Ishikawa (cell line): ENCODE data around the gene CLDN1.
A peak's percentile ranks its signal among the peaks of the same experiment; 100 is the strongest.

Experiments used
- CEBPB ChIP-seq: IDR thresholded peaks from 2 replicates; pipeline ENCODE4 v1.6.1; 2012
- CREB1 ChIP-seq: IDR thresholded peaks from 2 replicates; pipeline ENCODE4 v1.6.1; 2012; ENCODE audit warnings: low read depth
- EGR1 ChIP-seq: IDR thresholded peaks from 2 replicates; pipeline ENCODE4 v1.6.1; 2012
- EP300 ChIP-seq: IDR thresholded peaks from 2 replicates; pipeline ENCODE4 v1.6.1; 2012; ENCODE audit warnings: borderline replicate concordance
- FOXM1 ChIP-seq: IDR thresholded peaks from 2 replicates; pipeline ENCODE4 v1.6.1; 2012; ENCODE audit warnings: low read depth, borderline replicate concordance
- MAX ChIP-seq: IDR thresholded peaks from 2 replicates; pipeline ENCODE4 v1.6.1; 2012
- NFIC ChIP-seq: IDR thresholded peaks from 2 replicates; pipeline ENCODE4 v1.6.1; 2012
- RAD21 ChIP-seq: IDR thresholded peaks from 2 replicates; pipeline ENCODE4 v1.6.1; 2012; ENCODE audit warnings: low read depth
- TAF1 ChIP-seq: IDR thresholded peaks from 2 replicates; pipeline ENCODE4 v1.6.1; 2012; ENCODE audit warnings: low read depth, mild to moderate bottlenecking
- TCF12 ChIP-seq: IDR thresholded peaks from 2 replicates; pipeline ENCODE4 v1.6.1; 2012; ENCODE audit warnings: low read depth
- TEAD4 ChIP-seq: IDR thresholded peaks from 2 replicates; pipeline ENCODE4 v1.6.1; 2012
- YY1 ChIP-seq: IDR thresholded peaks from 2 replicates; pipeline ENCODE4 v1.6.1; 2012; ENCODE audit warnings: low read depth
- ZBTB7A ChIP-seq: IDR thresholded peaks from 2 replicates; pipeline ENCODE4 v1.6.1; 2012; ENCODE audit warnings: low read depth
- TF ChIP-seq, protein P1 (sequence below): IDR thresholded peaks from 2 replicates; pipeline ENCODE4 v1.6.1; 2012
- TF ChIP-seq, protein P2 (sequence below): IDR thresholded peaks from 2 replicates; pipeline ENCODE4 v1.6.1; 2012; ENCODE audit warnings: low read depth, mild to moderate bottlenecking

Gene CLDN1

DNA sequence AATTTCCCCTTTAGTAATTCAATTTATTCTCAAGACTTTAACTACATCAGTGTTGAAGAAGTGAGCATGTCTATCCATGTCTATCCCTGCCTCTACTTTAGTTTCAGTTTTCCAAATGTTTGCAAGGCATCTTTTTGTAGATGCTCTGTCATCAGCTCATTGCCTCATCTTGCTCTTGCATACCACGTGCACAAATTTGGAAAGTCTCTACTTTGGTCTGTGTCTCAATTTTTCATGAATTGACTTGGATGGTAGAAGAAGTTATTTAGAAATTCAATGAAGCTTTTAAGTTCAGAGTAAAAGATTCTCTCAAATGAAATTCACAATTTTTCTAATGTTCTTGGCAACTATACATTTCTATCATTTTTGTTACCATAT, 55.3 kb downstream of the CLDN1 start:
- TF ChIP-seq RAD21: no peak
- TF ChIP-seq ZBTB7A: no peak
- no peak for TF ChIP-seq CEBPB
- TF ChIP-seq EP300: no peak
- no peak for TF ChIP-seq YY1
- TF ChIP-seq FOXM1: no peak
- TF ChIP-seq, protein P1, sequence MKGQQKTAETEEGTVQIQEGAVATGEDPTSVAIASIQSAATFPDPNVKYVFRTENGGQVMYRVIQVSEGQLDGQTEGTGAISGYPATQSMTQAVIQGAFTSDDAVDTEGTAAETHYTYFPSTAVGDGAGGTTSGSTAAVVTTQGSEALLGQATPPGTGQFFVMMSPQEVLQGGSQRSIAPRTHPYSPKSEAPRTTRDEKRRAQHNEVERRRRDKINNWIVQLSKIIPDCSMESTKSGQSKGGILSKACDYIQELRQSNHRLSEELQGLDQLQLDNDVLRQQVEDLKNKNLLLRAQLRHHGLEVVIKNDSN: no peak
- TF ChIP-seq MAX: no peak
- TF ChIP-seq EGR1: no peak
- no peak for TF ChIP-seq TEAD4
- TF ChIP-seq TCF12: no peak
- TF ChIP-seq CREB1: no peak
- TF ChIP-seq NFIC: no peak

DNA sequence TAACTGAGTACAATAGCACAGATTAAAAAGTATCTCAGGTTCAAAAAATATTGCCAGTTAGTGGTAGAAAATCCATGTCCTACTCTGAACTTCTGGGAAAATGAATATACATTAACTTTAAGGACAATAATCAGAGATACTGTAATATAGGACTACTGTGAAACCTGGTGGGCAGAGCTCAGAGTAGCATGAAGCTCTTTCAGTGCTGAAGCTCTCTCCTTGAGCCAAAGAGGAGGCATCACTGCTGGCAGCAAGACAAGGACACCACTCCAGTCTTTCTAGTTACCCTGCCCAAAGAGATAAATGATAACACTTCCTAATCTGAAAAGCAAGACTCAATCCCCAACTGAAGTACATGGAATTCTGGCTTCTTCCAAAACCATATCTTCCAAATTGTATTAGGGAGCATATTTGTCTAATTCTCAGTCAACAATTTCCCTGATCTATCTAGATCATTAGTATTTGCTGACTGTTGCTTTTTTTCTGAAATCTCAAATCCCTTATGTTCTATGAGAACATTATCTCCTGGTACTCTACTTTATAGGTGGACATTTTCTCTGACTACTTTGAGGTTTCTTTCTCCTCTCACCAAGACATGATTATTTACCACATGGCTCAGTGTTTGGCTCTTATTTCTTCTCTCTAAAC, 55.9 kb downstream of the CLDN1 start:
- no peak for TF ChIP-seq TEAD4
- TF ChIP-seq FOXM1: no peak
- TF ChIP-seq EP300: no peak
- TF ChIP-seq TAF1: no peak
- TF ChIP-seq MAX: no peak
- no peak for TF ChIP-seq TCF12
- no peak for TF ChIP-seq NFIC
- TF ChIP-seq EGR1: no peak
- no peak for TF ChIP-seq CEBPB

- TF ChIP-seq CEBPB: peak; percentile 84
- TF ChIP-seq TCF12: 0 out of 2 replicates have a peak, but pooled peaks have one; percentile 50
- TF ChIP-seq EP300: no peak
- TF ChIP-seq ZBTB7A: no peak
- TF ChIP-seq FOXM1: no peak
- TF ChIP-seq TEAD4: peak; percentile 37; the same call in 1 of the 2 replicates
- 0 out of 2 replicates have a peak, but pooled peaks have one; percentile 18 for TF ChIP-seq NFIC
- TF ChIP-seq EGR1: no peak
- TF ChIP-seq RAD21: no peak; the same call in 1 of the 2 replicates
- TF ChIP-seq CREB1: no peak
- TF ChIP-seq TAF1: no peak
- no peak for TF ChIP-seq MAX
Observed at GRCh38 chr3:190265796-190266195, 56.5 kb downstream of the CLDN1 start.

- no peak for TF ChIP-seq RAD21
- no peak for TF ChIP-seq TCF12
- TF ChIP-seq CEBPB: no peak
- TF ChIP-seq EP300: no peak
- TF ChIP-seq, protein P1: no peak
- no peak for TF ChIP-seq ZBTB7A
- TF ChIP-seq, protein P2, sequence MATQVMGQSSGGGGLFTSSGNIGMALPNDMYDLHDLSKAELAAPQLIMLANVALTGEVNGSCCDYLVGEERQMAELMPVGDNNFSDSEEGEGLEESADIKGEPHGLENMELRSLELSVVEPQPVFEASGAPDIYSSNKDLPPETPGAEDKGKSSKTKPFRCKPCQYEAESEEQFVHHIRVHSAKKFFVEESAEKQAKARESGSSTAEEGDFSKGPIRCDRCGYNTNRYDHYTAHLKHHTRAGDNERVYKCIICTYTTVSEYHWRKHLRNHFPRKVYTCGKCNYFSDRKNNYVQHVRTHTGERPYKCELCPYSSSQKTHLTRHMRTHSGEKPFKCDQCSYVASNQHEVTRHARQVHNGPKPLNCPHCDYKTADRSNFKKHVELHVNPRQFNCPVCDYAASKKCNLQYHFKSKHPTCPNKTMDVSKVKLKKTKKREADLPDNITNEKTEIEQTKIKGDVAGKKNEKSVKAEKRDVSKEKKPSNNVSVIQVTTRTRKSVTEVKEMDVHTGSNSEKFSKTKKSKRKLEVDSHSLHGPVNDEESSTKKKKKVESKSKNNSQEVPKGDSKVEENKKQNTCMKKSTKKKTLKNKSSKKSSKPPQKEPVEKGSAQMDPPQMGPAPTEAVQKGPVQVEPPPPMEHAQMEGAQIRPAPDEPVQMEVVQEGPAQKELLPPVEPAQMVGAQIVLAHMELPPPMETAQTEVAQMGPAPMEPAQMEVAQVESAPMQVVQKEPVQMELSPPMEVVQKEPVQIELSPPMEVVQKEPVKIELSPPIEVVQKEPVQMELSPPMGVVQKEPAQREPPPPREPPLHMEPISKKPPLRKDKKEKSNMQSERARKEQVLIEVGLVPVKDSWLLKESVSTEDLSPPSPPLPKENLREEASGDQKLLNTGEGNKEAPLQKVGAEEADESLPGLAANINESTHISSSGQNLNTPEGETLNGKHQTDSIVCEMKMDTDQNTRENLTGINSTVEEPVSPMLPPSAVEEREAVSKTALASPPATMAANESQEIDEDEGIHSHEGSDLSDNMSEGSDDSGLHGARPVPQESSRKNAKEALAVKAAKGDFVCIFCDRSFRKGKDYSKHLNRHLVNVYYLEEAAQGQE: no peak
- TF ChIP-seq EGR1: no peak
- no peak for TF ChIP-seq TEAD4
- TF ChIP-seq TAF1: no peak
- no peak for TF ChIP-seq FOXM1
- no peak for TF ChIP-seq YY1
- TF ChIP-seq NFIC: no peak
- TF ChIP-seq MAX: no peak
- TF ChIP-seq CREB1: no peak
Observed at GRCh38 chr3:190265126-190265525, 57.1 kb downstream of the CLDN1 start.

DNA sequence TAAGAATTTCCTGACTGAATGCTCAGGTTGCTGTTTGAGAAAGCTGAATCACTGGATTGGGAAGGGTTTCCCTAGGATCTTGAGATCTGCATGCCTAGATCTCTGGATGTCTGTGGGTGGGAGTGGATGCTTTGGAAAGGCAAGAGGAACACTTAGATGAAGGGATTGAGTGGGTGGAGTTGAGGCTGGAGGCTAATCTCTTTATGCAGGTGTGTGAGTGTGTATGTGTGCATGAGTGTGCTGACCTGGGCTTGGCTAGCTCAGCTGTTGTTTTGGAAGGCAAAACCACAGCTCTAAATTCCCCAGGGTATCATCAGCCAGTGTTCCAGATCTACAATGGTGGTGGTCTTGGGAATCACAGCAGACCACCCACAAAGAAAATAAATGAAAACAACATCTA, 60.5 kb downstream of the CLDN1 start:
- TF ChIP-seq YY1 (no peak), ZBTB7A (no peak), TCF12 (no peak), RAD21 (no peak), TAF1 (no peak), NFIC (no peak), EP300 (no peak), EGR1 (no peak), CEBPB (no peak)
- TF ChIP-seq, protein P1: no peak

DNA sequence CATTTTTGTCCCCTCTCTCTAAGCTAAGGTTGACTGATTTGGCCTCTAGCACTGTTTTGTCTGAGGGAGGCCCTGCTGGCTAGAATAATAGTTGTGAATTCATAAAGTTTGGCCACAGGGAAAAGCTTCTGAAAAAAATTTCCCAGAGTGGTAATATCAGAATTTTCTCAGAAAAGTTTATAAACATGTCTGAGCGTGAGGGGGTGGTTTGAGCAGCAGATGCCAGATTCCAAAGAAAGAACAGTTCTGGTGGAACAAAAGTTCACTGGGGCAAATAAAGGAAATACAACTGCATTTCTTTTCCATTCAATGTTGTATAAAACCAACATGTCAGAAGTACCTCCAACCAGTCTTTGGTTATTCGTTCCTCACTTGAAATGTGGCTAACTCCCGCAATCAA, 61.2 kb downstream of the CLDN1 start:
- TF ChIP-seq EGR1: no peak
- TF ChIP-seq, protein P2: no peak
- no peak for TF ChIP-seq RAD21
- TF ChIP-seq CREB1: no peak
- no peak for TF ChIP-seq CEBPB
- TF ChIP-seq FOXM1: no peak
- TF ChIP-seq TEAD4: no peak
- TF ChIP-seq, protein P1: no peak
- no peak for TF ChIP-seq NFIC
